ENCODE measurements around the gene CYP4F22.
"Not testable (repeated sequence)": the region's sequence is repeated elsewhere in the genome, so short reads cannot be mapped to it uniquely, and the experiment has no call there.

Gene CYP4F22

DNA sequence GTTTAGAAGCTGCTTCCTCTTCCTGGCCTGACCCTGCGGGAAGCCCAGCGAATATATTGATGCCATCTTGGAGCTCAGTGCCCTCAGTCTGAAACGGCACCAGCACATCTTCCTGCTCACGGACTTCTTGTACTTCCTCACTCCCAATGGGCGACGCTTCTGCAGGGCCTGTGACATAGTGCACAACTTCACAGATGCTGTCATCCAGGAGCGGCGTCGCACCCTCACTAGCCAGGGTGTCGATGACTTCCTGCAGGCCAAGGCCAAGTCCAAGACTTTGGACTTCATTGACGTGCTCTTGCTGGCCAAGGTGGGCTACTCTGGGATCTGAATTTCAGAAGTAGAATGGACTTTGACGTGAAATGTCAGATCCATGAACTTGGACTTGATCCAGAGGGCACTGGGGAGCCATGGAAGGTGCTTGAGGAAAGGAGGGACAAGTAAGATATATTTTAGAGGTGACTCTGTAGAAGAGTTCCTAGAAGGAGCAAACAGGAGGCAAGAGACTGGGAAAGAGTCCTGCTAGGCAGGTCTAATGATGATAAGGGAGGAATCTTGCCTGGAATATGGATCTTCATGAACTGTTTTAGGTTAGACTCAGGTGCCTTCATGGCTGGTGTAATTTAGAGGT, 68.3 kb downstream of the CYP4F22 start:
- DNase-seq (ENCODE audit: low spot score): no peak

DNA sequence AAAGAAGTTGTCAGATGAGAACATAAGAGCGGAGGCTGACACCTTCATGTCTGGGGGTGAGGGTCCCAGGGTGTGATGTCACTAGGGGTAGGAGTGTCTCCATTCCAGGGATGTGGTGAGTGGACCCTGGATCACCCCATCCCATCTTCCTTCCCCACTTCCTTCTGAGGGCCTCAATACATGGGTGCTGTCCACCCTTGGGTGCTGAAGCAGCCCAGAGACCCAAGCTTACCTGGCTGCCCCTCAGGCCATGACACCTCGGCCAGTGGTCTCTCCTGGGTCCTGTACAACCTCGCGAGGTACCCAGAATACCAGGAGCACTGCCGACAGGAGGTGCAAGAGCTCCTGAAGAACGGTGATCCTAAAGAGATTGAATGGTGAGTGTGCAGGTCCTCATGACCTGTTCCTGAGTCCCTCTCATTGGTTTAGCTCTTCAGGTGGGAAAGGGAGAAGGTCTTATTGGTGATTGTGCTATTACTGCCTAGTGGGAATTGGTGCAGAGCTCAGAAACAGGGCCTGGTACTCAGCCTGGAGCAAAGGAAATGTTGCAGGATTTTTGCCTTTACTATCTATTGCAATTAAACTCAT, 69.0 kb downstream of the CYP4F22 start:
- no peak for DNase-seq (ENCODE audit: low spot score)

DNA sequence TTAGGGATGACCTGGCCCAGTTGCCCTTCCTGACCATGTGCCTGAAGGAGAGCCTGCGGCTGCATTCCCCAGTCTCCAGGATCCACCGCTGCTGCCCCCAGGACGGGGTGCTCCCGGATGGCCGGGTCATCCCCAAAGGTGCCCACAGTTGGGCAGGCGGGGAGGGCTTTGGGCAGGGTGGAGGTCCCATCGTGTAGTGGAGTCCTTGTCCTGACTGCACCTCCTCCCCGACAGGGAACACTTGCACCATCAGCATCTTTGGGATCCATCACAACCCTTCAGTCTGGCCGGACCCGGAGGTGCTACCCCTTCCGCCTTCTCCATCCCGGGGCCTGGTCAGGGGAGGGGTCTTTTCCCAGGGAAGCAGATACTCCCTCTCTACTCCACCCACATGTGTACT, 75.0 kb downstream of the CYP4F22 start:
- no peak for DNase-seq (ENCODE audit: low spot score)

DNA sequence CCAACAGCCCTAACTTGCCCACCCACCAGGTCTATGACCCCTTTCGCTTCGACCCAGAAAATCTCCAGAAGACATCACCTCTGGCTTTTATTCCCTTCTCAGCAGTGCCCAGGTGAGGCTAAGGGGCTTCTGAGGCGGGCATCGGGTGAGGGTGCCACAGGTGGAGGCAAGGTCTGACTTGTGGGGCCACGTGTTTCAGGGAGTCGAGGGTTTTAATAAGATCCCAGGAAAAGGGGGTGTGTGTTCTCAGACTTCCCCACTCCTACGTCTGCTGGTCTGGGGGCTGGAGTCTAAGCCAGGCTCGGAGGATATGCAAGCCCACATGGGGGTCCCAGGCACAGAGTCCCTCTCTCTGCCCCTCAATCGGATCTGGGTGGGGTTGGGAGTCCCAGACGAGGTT, 75.8 kb downstream of the CYP4F22 start:
- DNase-seq (ENCODE audit: low spot score): no peak

DNA sequence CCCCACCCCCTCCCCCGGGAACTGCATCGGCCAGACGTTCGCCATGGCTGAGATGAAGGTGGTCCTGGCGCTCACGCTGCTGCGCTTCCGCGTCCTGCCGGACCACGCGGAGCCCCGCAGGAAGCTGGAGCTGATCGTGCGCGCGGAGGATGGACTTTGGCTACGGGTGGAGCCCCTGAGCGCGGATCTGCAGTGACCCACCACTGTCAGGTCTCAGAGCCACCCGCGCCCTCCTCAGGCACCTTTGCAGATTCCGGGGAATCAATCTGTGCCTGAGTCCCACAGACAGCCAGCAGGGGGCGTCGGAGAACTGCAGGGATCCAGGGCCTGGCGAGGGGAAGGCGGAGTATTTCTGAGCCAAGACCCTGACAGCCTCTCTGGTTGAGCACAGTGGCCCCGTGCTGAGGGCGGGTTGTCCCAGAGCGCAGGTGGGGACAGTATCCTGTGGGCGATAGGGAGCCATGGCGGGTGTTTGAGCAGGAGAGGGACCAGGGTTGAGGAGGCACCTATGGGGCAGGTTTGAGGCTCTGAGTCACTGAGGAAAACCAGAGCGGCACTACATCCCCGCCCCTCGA, 76.3 kb downstream of the CYP4F22 start:
- DNase-seq (ENCODE audit: low spot score): peak; percentile 65

DNA sequence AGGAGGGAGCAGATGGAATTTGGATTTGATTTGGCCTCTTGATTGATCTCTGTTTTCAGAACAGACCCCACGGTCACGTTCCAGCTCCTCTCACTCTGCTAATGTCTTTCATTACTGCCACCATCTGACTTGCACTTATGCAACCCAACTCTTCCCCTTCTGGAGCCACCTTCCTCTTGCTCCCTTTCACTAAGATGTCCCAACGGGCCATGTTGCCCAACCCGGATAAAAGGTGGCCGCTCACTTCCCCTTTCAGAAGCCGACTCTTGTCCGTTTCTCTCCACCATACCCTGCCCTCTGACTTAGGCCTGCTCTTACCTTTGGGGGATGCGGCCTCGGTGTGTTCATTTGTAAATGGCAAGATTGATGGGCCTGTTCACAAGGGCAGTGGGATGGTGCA, 79.3 kb downstream of the CYP4F22 start:
- no peak for DNase-seq (ENCODE audit: low spot score)

DNA sequence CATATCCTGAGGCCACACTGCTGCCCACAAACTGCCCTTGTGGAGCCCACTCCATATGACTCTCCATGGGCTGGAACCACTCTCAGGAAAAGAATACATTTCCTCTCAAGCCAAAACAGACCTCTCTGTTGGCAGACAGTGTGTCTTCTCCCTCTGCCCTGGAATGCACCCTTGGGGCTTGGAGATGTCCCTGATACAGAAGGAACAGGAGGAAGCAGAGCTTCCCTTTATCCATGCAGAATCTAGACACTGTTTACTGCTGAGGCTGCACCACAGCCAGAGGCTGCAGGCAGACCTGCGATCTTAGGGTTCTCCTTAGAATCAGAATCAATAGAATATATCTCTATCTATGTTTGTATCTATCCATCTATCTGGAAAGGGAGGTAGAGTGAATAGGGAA, 79.9 kb downstream of the CYP4F22 start:
- no peak for DNase-seq (ENCODE audit: low spot score)

GRCh38 chr19:15589760-15590451, 81.6 kb downstream of the CYP4F22 start:
- no peak for DNase-seq (ENCODE audit: low spot score)

GRCh38 chr19:15591796-15592195, 83.5 kb downstream of the CYP4F22 start:
- DNase-seq (ENCODE audit: low spot score): no peak

DNA sequence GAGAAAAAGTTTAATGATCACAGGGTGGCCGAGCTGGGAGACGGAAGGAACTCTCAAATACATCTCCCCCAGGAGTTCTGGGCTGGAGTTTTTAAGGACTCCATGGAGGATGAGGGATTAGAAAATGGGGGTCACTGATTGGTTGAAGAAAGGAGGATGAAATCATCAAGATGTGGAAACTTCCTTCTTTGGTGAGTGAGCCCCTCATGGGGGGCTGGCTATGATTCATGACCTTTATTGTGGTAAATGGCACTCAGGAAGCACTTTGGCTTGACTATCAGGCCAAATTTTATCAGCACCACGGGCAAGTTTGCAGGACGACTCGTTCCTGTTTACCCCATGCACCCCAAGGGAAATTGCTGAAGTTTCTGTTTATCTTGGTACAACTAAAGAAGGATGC, 84.2 kb downstream of the CYP4F22 start:
- DNase-seq (ENCODE audit: low spot score): not testable (repeated sequence)

DNA sequence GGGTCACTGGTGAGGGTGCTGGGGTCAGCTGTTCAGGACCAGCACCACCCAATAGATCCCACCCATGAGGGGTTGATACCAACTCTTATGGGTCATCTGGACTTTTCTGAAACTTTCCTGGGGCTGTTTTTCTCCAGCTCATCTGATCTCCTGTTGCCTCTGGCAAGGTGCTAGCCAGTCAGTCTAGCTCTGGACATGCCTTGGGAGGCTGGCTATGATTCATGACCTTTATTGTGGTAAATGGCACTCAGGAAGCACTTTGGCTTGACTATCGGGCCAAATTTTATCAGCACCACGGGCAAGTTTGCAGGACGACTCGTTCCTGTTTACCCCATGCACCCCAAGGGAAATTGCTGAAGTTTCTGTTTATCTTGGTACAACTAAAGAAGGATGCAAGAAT, 85.4 kb downstream of the CYP4F22 start:
- peak; percentile 26 for DNase-seq (ENCODE audit: low spot score)

- peak; percentile 73 for DNase-seq (ENCODE audit: low spot score)
These were observed 86.7 kb downstream of the CYP4F22 start for GRCh38 chr19:15595069-15595468.
